Measurements from ENCODE around the gene ANK3.

The ANK3 gene

GRCh38 chr10:60114765-60115586 is 274.7 kb downstream of the ANK3 start:
- Histone ChIP-seq H3K4me3 (ENCODE audit: low read length) (no peak overlapping the region), H3K27ac (ENCODE audit: low read length) (no peak overlapping the region), H3K4me2 (ENCODE audit: low read depth, low read length) (no peak overlapping the region), H2AFZ (ENCODE audit: low read length) (no peak overlapping the region), H3K9me3 (replicated peaks; ENCODE audit: insufficient read depth, low read length) (no peaks in the 10 kb centered on the region), H3F3A (ENCODE audit: insufficient read depth, low read length) (no peaks in the 10 kb centered on the region), H3K27me3 (replicated peaks; ENCODE audit: insufficient read depth, low read length) (no peaks in the 10 kb centered on the region), H3K9me2 (replicated peaks; ENCODE audit: insufficient read depth, low read length) (no peaks in the 10 kb centered on the region), H3K4me1 (ENCODE audit: low read length) (no peaks in the 10 kb centered on the region), H4K20me1 (ENCODE audit: insufficient read depth, low read length) (no peaks in the 10 kb centered on the region), H3K79me2 (ENCODE audit: low read length) (no peaks in the 10 kb centered on the region), H3K9ac (ENCODE audit: low read length) (no peak overlapping the region), H3K36me3 (replicated peaks; ENCODE audit: insufficient read depth, low read length) (no peaks in the 10 kb centered on the region)
- peak; percentile 61 for DNase-seq
- TF ChIP-seq EZH2 (optimal IDR thresholded peaks at IDR 0.05; ENCODE audit: low read depth, low read length) (no peak), EZH2phosphoT487 (IDR thresholded peaks at IDR 0.05; ENCODE audit: low read length) (no peak)
- TF ChIP-seq, protein P1, sequence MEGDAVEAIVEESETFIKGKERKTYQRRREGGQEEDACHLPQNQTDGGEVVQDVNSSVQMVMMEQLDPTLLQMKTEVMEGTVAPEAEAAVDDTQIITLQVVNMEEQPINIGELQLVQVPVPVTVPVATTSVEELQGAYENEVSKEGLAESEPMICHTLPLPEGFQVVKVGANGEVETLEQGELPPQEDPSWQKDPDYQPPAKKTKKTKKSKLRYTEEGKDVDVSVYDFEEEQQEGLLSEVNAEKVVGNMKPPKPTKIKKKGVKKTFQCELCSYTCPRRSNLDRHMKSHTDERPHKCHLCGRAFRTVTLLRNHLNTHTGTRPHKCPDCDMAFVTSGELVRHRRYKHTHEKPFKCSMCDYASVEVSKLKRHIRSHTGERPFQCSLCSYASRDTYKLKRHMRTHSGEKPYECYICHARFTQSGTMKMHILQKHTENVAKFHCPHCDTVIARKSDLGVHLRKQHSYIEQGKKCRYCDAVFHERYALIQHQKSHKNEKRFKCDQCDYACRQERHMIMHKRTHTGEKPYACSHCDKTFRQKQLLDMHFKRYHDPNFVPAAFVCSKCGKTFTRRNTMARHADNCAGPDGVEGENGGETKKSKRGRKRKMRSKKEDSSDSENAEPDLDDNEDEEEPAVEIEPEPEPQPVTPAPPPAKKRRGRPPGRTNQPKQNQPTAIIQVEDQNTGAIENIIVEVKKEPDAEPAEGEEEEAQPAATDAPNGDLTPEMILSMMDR (IDR thresholded peaks at IDR 0.05; ENCODE audit: low read length) = peak; percentile 69

GRCh38 chr10:60110739-60111138 is 278.9 kb downstream of the ANK3 start:
- H2AFZ ChIP-seq (ENCODE audit: low read length) = no peak overlapping the region
- no peak overlapping the region for H3K27ac ChIP-seq (ENCODE audit: low read length)
- no peaks in the 10 kb centered on the region for H3K4me1 ChIP-seq (ENCODE audit: low read length)
- H4K20me1 ChIP-seq (ENCODE audit: insufficient read depth, low read length) = no peaks in the 10 kb centered on the region
- H3K9ac ChIP-seq (ENCODE audit: low read length) = no peak overlapping the region
- H3K27me3 ChIP-seq (replicated peaks; ENCODE audit: insufficient read depth, low read length) = no peaks in the 10 kb centered on the region
- no peaks in the 10 kb centered on the region for H3K9me3 ChIP-seq (replicated peaks; ENCODE audit: insufficient read depth, low read length)
- no peaks in the 10 kb centered on the region for H3K36me3 ChIP-seq (replicated peaks; ENCODE audit: insufficient read depth, low read length)
- DNase-seq = no peak
- no peaks in the 10 kb centered on the region for H3K79me2 ChIP-seq (ENCODE audit: low read length)
- H3K9me2 ChIP-seq (replicated peaks; ENCODE audit: insufficient read depth, low read length) = no peaks in the 10 kb centered on the region
- H3K4me2 ChIP-seq (ENCODE audit: low read depth, low read length) = no peak overlapping the region
- TF ChIP-seq EZH2phosphoT487 (IDR thresholded peaks at IDR 0.05; ENCODE audit: low read length) (no peak), EZH2 (optimal IDR thresholded peaks at IDR 0.05; ENCODE audit: low read depth, low read length) (no peak)
- TF ChIP-seq, protein P1 (IDR thresholded peaks at IDR 0.05; ENCODE audit: low read length) = no peak
- no peak overlapping the region for H3K4me3 ChIP-seq (ENCODE audit: low read length)
- H3F3A ChIP-seq (ENCODE audit: insufficient read depth, low read length) = no peaks in the 10 kb centered on the region

GRCh38 chr10:60107308-60107976 is 282.2 kb downstream of the ANK3 start:
- DNase-seq = no peak
- Histone ChIP-seq H3K4me1 (ENCODE audit: low read length) (no peaks in the 10 kb centered on the region), H3K4me2 (ENCODE audit: low read depth, low read length) (no peak overlapping the region), H3K9me3 (replicated peaks; ENCODE audit: insufficient read depth, low read length) (no peaks in the 10 kb centered on the region), H3F3A (ENCODE audit: insufficient read depth, low read length) (no peaks in the 10 kb centered on the region), H3K4me3 (ENCODE audit: low read length) (no peak overlapping the region), H3K27ac (ENCODE audit: low read length) (no peak overlapping the region), H4K20me1 (ENCODE audit: insufficient read depth, low read length) (no peaks in the 10 kb centered on the region), H3K27me3 (replicated peaks; ENCODE audit: insufficient read depth, low read length) (no peaks in the 10 kb centered on the region), H3K9me2 (replicated peaks; ENCODE audit: insufficient read depth, low read length) (no peaks in the 10 kb centered on the region), H3K79me2 (ENCODE audit: low read length) (no peaks in the 10 kb centered on the region), H3K9ac (ENCODE audit: low read length) (no peak overlapping the region), H2AFZ (ENCODE audit: low read length) (no peak overlapping the region), H3K36me3 (replicated peaks; ENCODE audit: insufficient read depth, low read length) (no peaks in the 10 kb centered on the region)
- TF ChIP-seq EZH2 (optimal IDR thresholded peaks at IDR 0.05; ENCODE audit: low read depth, low read length) = no peak
- no peak for TF ChIP-seq EZH2phosphoT487 (IDR thresholded peaks at IDR 0.05; ENCODE audit: low read length)
- TF ChIP-seq, protein P1 (IDR thresholded peaks at IDR 0.05; ENCODE audit: low read length) = no peak

Data from MM.1S (cell line).